22Rv1 (cell line): Measurements from ENCODE around the gene ELOVL6.
"Not testable (repeated sequence)": the region's sequence is repeated elsewhere in the genome, so short reads cannot be mapped to it uniquely, and the experiment has no call there.

Experiments
- H3K27ac ChIP-seq: fragments of 450-650 bp; 2 replicates; pipeline ENCODE4 v1.5.1; 2017
- ZFX ChIP-seq: fragments of 450-650 bp; IDR thresholded peaks from 2 replicates; pipeline ENCODE4 v1.6.1; 2017; ENCODE audit warnings: antibody characterized with exemption, borderline replicate concordance
- TF ChIP-seq, protein P1 (sequence below): fragments of 450-650 bp; IDR thresholded peaks from 2 replicates; pipeline ENCODE4 v1.5.1; 2017; ENCODE audit warnings: mild to moderate bottlenecking

The ELOVL6 gene, protein sequence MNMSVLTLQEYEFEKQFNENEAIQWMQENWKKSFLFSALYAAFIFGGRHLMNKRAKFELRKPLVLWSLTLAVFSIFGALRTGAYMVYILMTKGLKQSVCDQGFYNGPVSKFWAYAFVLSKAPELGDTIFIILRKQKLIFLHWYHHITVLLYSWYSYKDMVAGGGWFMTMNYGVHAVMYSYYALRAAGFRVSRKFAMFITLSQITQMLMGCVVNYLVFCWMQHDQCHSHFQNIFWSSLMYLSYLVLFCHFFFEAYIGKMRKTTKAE

DNA sequence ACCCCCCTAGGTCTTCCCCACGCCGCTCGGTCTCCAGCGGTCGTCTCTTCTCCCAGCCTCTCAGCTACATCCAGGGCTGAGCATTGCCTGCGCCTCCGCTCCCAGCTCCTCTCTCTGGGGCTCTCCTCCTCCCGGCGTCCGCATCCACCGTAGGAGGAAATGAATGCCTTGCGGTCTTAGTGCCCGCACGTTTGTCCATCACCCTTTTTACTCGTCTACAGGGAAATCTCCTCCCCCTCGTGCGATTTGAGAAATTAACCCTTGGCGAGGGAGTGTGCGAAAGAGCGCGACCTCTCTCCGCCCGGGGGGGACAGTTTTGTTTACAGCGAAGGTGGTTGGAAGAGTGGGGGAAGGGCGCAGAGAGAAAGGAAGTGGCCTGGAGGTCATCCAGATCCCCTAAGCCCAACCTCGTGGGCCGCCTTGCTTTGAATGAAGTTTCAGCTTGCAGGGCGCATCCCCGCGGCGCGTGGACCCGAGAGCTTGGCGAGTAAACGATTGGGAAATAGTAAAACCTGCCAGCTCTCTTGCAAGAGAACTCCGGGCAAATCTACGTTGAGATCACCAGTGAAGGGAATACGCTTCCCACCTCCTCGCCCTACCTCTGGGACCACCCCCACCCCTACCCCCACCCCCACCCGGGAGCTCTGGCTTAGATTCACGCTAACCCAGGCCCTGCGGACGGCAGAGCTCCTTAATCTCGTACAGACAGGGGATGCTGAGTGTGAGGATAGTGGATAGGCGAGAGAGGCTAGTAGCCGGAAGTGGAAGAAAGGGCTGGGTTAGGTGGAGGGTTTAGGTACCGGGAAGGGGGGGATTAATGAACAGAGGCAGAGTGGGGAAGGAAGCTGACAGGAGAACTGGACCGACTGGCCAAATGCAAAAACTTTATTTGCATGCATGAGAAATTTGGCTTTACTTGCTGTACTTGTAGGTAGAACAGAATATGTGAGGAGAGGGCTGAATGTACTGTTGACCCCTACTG lies at the start of gene ELOVL6:
TSS of gene ELOVL6 (minus strand) at position 181 of the 982 bp plus-strand sequence. CDS start 280 bp downstream, outside the sequence.
- peak within 1 kb of the TSS; percentile 99 for H3K27ac ChIP-seq

DNA sequence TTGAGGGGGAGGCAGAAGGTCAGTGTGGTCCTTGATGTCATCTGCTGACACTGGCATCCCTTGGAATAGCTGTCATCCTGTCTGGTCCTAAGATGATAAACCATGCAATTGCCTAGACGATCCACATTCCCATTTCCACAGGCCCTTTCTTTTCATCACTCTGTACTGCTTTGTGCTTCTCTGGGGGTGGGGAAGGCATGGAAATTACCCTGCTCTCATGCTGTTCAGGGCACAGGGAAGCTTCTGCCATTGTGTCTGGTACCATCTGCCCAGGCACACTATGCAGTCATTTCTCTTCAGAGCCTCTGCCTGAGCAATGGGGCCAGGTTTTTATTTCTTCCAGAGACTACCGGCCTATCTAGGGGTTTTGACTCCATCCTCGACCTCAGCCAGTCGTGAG lies 49.7 kb upstream of the ELOVL6 start:
- H3K27ac ChIP-seq, result peak overlapping the region; percentile 70
- TF ChIP-seq ZFX, result no peak
- TF ChIP-seq, protein P1, sequence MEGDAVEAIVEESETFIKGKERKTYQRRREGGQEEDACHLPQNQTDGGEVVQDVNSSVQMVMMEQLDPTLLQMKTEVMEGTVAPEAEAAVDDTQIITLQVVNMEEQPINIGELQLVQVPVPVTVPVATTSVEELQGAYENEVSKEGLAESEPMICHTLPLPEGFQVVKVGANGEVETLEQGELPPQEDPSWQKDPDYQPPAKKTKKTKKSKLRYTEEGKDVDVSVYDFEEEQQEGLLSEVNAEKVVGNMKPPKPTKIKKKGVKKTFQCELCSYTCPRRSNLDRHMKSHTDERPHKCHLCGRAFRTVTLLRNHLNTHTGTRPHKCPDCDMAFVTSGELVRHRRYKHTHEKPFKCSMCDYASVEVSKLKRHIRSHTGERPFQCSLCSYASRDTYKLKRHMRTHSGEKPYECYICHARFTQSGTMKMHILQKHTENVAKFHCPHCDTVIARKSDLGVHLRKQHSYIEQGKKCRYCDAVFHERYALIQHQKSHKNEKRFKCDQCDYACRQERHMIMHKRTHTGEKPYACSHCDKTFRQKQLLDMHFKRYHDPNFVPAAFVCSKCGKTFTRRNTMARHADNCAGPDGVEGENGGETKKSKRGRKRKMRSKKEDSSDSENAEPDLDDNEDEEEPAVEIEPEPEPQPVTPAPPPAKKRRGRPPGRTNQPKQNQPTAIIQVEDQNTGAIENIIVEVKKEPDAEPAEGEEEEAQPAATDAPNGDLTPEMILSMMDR, result no peak

More for the DNA sequence above, at the start of gene ELOVL6:
- no peak for TF ChIP-seq ZFX
- TF ChIP-seq, protein P1, result no peak

DNA sequence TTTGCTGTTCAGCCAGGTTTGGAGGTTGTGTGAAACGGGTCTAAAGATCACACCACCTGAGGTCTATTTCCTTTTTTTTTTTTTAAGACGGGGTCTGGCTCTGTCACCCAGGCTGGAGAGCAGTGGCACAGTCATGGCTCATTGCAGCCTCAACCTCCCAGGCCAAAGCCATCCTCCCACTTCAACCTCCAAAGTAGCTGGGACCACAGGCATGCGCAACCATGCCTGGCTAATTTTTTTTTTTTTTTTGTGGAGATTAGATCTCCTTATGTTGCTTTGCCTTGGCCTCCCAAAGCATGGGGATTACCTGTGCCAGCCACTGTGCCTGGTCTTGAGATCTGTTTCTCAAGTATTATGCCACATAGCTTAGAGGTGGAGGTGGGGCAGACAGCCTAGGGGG lies 49.2 kb upstream of the ELOVL6 start:
- no peak overlapping the region for H3K27ac ChIP-seq
- TF ChIP-seq, protein P1, result no peak
- no peak for TF ChIP-seq ZFX

DNA sequence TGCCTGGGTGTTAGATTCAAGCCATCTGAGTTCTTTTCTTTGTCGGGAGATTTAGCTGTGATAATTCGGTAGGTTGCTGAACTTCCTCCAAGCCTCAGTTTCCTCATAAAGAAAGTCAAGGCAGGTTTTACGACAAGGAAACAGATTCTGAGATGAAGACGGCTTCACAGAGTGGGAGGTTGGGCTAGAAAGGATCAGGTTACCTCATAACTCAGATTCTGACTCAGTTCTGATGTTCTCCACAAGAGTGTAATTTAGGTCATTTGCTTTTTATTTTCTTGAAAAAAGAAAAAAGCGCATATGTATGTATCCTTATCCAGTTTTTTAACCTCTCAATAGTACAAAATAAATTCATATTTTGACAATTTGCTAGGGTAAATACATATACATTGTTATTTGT lies 47.2 kb upstream of the ELOVL6 start:
- H3K27ac ChIP-seq, result no peak overlapping the region
- no peak for TF ChIP-seq ZFX
- TF ChIP-seq, protein P1, result no peak

DNA sequence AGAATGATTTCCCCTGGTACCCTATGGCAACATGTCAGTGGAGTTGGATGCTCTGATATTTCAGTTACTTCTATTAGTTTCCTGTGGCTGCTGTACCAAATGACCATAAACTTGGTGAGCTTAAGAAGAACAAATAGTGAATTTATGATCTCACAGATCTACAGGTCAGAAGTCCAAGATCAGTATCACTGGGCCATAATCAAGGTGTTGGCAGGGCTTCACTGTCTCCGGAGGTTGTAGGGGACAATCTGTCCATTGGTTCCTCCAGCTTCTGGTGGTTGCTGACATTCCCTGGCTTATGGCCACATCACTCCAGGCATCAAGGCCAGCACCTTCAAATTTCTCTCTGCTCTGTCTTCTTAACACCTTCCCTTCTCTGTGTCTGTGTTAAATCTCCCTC lies 37.9 kb upstream of the ELOVL6 start:
- TF ChIP-seq, protein P1, result no peak
- TF ChIP-seq ZFX, result no peak

DNA sequence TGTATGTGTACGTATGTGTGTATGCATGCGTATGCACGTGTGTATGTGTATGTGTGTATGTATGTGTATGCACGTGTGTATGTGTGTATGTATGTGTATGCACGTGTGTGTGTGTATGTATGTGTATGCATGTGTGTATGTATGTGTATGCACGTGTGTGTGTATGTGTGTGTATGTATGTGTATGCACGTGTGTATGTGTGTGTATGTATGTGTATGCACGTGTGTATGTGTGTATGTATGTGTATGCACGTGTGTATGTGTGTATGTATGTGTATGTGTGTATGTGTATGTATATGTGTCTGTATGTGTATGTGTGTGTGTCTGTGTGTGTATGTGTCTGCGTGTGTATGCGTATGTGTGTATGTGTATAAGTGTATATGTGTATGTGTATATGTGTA lies 35.2 kb upstream of the ELOVL6 start:
- H3K27ac ChIP-seq, result not testable (repeated sequence)

More for the DNA sequence above, 37.9 kb upstream of the ELOVL6 start:
- H3K27ac ChIP-seq, result no peak overlapping the region

DNA sequence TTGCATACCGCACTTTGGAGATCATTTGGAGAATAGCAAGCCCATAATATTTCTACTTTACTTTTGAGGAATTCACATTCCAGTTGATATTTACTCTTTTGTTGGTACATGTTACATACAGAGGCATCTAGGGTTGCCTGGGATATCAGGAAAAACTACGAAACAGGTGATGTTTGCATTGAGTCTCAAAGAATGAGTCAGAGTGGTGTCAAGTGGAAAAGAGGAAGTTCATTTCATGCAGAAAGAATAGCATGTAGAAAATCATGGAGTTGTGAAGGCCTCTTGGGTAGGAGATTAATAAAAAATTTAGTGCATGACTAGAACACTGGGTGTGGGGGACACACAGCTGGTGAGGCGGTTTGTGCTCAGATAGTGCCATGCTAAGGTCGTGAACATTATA lies 33.5 kb upstream of the ELOVL6 start:
- no peak for TF ChIP-seq ZFX
- TF ChIP-seq, protein P1, result no peak
- no peak overlapping the region for H3K27ac ChIP-seq
